ENCODE results near the gene C10orf105.

Gene C10orf105

GRCh38 chr10:71719464-71720201, at the start of gene C10orf105:
Gene C10orf105, minus strand, starts transcription at chr10:71719778. Its CDS starts 3,441 bp downstream, at chr10:71716337.
- peak in 9 of 14 donors; percentile 31 to 80 (median 68) for DNase-seq

GRCh38 chr10:71767420-71768035, 48.0 kb upstream of the C10orf105 start:
- DNase-seq = no peak

- no peak for DNase-seq
Measured at GRCh38 chr10:71766717-71767419, 47.3 kb upstream of the C10orf105 start.

- no peak for DNase-seq
Measured at GRCh38 chr10:71765906-71766716, 46.5 kb upstream of the C10orf105 start.

GRCh38 chr10:71765176-71765904, 45.8 kb upstream of the C10orf105 start:
- no peak for DNase-seq

- DNase-seq = no peak
Measured at GRCh38 chr10:71763352-71764127, 44.0 kb upstream of the C10orf105 start.

- DNase-seq = no peak
Measured at GRCh38 chr10:71762324-71762723, 42.7 kb upstream of the C10orf105 start.

GRCh38 chr10:71761541-71762113, 42.0 kb upstream of the C10orf105 start:
- DNase-seq = no peak

- no peak for DNase-seq
Measured at GRCh38 chr10:71761105-71761511, 41.5 kb upstream of the C10orf105 start.

- DNase-seq = peak in 8 of 14 donors; percentile 52 to 78 (median 58)
Measured at GRCh38 chr10:71757399-71757922, 37.9 kb upstream of the C10orf105 start.

- peak in 5 of 14 donors; percentile 24 to 57 (median 37) for DNase-seq
Measured at GRCh38 chr10:71756311-71757191, 37.0 kb upstream of the C10orf105 start.

GRCh38 chr10:71755179-71755879, 35.8 kb upstream of the C10orf105 start:
- DNase-seq = no peak

- DNase-seq = no peak
Measured at GRCh38 chr10:71754562-71754961, 35.0 kb upstream of the C10orf105 start.

- DNase-seq = no peak
Measured at GRCh38 chr10:71753960-71754505, 34.5 kb upstream of the C10orf105 start.

GRCh38 chr10:71753091-71753959, 33.7 kb upstream of the C10orf105 start:
- peak in 10 of 14 donors; percentile 26 to 63 (median 38) for DNase-seq

- no peak for DNase-seq
Measured at GRCh38 chr10:71752391-71753090, 33.0 kb upstream of the C10orf105 start.
